Measurements from ENCODE around the gene TERF2IP. TPM values are rescaled to one million over a fixed set of nuclear protein-coding genes. Genes with fewer than 3 reads are reported as not detected.

TERF2IP gene
- total and polyA plus RNA-seq, 2 donors (not counting 1 experiment from before 2014, with no cell fraction given), result 47.5 to 54.7 TPM

DNA sequence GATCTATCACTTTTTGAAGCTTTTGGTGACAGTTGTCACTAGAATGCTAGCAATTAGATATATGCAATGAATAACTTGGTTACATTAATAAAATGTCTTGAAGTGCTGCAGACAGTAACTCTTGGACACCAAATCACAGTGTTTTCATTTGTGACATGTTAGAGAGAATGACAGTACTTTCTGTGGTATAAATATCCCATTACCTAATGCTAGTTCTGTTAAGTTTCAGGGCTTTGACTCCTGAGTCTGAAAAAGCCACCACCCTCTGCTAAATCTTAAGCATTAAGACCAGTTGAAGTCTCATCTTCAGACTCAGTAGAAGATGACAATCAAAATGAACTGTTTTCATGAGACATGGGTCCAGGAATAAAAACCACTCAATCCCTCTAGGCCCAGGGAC, 39.8 kb downstream of the TERF2IP start:
- no peaks in the 10 kb centered on the region for H3K4me1 ChIP-seq (ENCODE audit: control insufficient read depth, extremely low read depth, insufficient read depth, low read length)
- no peaks in the 10 kb centered on the region for H3K27me3 ChIP-seq (ENCODE audit: control insufficient read depth, insufficient read depth, low read length)
- no peaks in the 10 kb centered on the region for H4K20me1 ChIP-seq (ENCODE audit: control insufficient read depth, extremely low read depth, insufficient read depth, low read length)
- no peak overlapping the region for H2AFZ ChIP-seq (ENCODE audit: low read length)
- H3K4me2 ChIP-seq (ENCODE audit: extremely low read depth, insufficient read depth, low read length), result no peak overlapping the region
- no peak overlapping the region for H3K9ac ChIP-seq (ENCODE audit: insufficient read depth, low read length)
- TF ChIP-seq, protein P1, sequence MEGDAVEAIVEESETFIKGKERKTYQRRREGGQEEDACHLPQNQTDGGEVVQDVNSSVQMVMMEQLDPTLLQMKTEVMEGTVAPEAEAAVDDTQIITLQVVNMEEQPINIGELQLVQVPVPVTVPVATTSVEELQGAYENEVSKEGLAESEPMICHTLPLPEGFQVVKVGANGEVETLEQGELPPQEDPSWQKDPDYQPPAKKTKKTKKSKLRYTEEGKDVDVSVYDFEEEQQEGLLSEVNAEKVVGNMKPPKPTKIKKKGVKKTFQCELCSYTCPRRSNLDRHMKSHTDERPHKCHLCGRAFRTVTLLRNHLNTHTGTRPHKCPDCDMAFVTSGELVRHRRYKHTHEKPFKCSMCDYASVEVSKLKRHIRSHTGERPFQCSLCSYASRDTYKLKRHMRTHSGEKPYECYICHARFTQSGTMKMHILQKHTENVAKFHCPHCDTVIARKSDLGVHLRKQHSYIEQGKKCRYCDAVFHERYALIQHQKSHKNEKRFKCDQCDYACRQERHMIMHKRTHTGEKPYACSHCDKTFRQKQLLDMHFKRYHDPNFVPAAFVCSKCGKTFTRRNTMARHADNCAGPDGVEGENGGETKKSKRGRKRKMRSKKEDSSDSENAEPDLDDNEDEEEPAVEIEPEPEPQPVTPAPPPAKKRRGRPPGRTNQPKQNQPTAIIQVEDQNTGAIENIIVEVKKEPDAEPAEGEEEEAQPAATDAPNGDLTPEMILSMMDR (conservative IDR thresholded peaks at IDR 0.05 in 1 of 2, IDR thresholded peaks at IDR 0.05 in 1 of 2; ENCODE audit: low read depth in 1 of 2, low read length in 2 of 2), result no peak
- no peak overlapping the region for H3K27ac ChIP-seq (ENCODE audit: insufficient read depth, low read length)
- no peak for DNase-seq (ENCODE audit: low read depth in 2 of 2)
- no peaks in the 10 kb centered on the region for H3K9me3 ChIP-seq (ENCODE audit: control insufficient read depth, insufficient read depth, low read depth, low read length)
- H3K79me2 ChIP-seq (ENCODE audit: control insufficient read depth, insufficient read depth, low read length), result no peaks in the 10 kb centered on the region
- no peaks in the 10 kb centered on the region for H3K36me3 ChIP-seq (ENCODE audit: control insufficient read depth, insufficient read depth, low read length)
- no peak overlapping the region for H3K4me3 ChIP-seq (replicated peaks in 1 of 4; ENCODE audit: control extremely low read depth in 1 of 4, insufficient read depth in 1 of 4, low read depth in 3 of 4, low read length in 4 of 4)

DNA sequence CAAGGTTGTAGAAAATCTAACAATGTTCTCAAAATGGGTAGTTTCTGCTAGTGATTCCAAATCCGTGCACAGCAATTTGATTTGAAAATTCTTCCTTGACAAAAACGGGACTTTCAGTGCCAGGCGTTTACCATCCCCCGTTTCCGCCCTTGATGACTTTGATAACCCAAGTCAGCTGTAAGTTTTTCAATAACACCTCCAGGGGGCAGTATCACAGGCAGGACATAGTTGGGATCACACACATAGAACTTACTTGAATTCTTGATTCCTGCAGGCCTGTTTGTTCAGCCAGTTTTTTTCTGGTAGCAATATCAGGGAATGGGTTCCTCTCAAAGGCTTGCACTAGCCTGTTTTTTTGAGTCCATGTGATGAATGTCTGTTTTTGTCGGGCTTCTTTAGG, 48.1 kb downstream of the TERF2IP start:
- H3K79me2 ChIP-seq (ENCODE audit: control insufficient read depth, insufficient read depth, low read length), result no peaks in the 10 kb centered on the region

DNA sequence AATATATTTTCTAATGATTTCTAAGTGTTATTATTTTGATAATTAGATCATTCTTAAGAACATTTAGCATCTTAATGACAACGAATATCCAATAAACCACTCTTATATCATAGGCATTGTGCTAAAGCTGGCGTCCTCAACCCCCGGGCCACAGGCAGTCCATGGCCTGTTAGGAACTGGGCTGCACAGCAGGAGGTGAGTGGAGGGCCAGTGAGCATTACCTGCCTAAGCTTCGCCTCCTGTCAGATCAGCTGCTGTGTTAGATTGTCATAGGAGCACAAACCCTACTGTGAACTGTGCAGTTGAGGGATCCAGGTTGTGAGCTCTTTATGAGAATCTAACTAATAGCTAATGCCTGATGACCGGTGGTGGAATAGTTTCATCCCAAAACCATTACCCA, 50.0 kb downstream of the TERF2IP start:
- no peaks in the 10 kb centered on the region for H4K20me1 ChIP-seq (ENCODE audit: control insufficient read depth, extremely low read depth, insufficient read depth, low read length)
- H3K79me2 ChIP-seq (ENCODE audit: control insufficient read depth, insufficient read depth, low read length), result no peaks in the 10 kb centered on the region
- TF ChIP-seq, protein P1 (conservative IDR thresholded peaks at IDR 0.05 in 1 of 2, IDR thresholded peaks at IDR 0.05 in 1 of 2; ENCODE audit: low read depth in 1 of 2, low read length in 2 of 2), result no peak
- TF ChIP-seq EZH2 (IDR thresholded peaks at IDR 0.05; ENCODE audit: low read length, missing control alignments), result no peak
- H3K9me3 ChIP-seq (ENCODE audit: control insufficient read depth, insufficient read depth, low read depth, low read length), result no peaks in the 10 kb centered on the region
- no peaks in the 10 kb centered on the region for H3K27me3 ChIP-seq (ENCODE audit: control insufficient read depth, insufficient read depth, low read length)
- no peaks in the 10 kb centered on the region for H3K36me3 ChIP-seq (ENCODE audit: control insufficient read depth, insufficient read depth, low read length)
- no peak overlapping the region for H3K9ac ChIP-seq (ENCODE audit: insufficient read depth, low read length)
- H2AFZ ChIP-seq (ENCODE audit: low read length), result no peak overlapping the region
- no peak overlapping the region for H3K4me3 ChIP-seq (replicated peaks in 1 of 4; ENCODE audit: control extremely low read depth in 1 of 4, insufficient read depth in 1 of 4, low read depth in 3 of 4, low read length in 4 of 4)
- H3K27ac ChIP-seq (ENCODE audit: insufficient read depth, low read length), result no peak overlapping the region
- no peak for DNase-seq (ENCODE audit: low read depth in 2 of 2)
- H3K4me1 ChIP-seq (ENCODE audit: control insufficient read depth, extremely low read depth, insufficient read depth, low read length), result no peaks in the 10 kb centered on the region
- H3K4me2 ChIP-seq (ENCODE audit: extremely low read depth, insufficient read depth, low read length), result no peak overlapping the region

More for the DNA sequence above, 48.1 kb downstream of the TERF2IP start:
- H3K4me2 ChIP-seq (ENCODE audit: extremely low read depth, insufficient read depth, low read length), result no peak overlapping the region
- no peaks in the 10 kb centered on the region for H3K9me3 ChIP-seq (ENCODE audit: control insufficient read depth, insufficient read depth, low read depth, low read length)
- no peaks in the 10 kb centered on the region for H3K4me1 ChIP-seq (ENCODE audit: control insufficient read depth, extremely low read depth, insufficient read depth, low read length)
- peak in 1 of 2 donors; percentile 10 for DNase-seq (ENCODE audit: low read depth in 2 of 2)
- no peaks in the 10 kb centered on the region for H4K20me1 ChIP-seq (ENCODE audit: control insufficient read depth, extremely low read depth, insufficient read depth, low read length)
- H3K27me3 ChIP-seq (ENCODE audit: control insufficient read depth, insufficient read depth, low read length), result no peaks in the 10 kb centered on the region
- TF ChIP-seq, protein P1 (conservative IDR thresholded peaks at IDR 0.05 in 1 of 2, IDR thresholded peaks at IDR 0.05 in 1 of 2; ENCODE audit: low read depth in 1 of 2, low read length in 2 of 2), result no peak
- TF ChIP-seq EZH2 (IDR thresholded peaks at IDR 0.05; ENCODE audit: low read length, missing control alignments), result no peak
- no peaks in the 10 kb centered on the region for H3K36me3 ChIP-seq (ENCODE audit: control insufficient read depth, insufficient read depth, low read length)
- no peak overlapping the region for H3K9ac ChIP-seq (ENCODE audit: insufficient read depth, low read length)
- no peak overlapping the region for H3K27ac ChIP-seq (ENCODE audit: insufficient read depth, low read length)
- no peak overlapping the region for H2AFZ ChIP-seq (ENCODE audit: low read length)
- no peak overlapping the region for H3K4me3 ChIP-seq (replicated peaks in 1 of 4; ENCODE audit: control extremely low read depth in 1 of 4, insufficient read depth in 1 of 4, low read depth in 3 of 4, low read length in 4 of 4)

All from fibroblast of lung (primary cell).